ENCODE results near the gene MAFG.

MAFG gene

DNA sequence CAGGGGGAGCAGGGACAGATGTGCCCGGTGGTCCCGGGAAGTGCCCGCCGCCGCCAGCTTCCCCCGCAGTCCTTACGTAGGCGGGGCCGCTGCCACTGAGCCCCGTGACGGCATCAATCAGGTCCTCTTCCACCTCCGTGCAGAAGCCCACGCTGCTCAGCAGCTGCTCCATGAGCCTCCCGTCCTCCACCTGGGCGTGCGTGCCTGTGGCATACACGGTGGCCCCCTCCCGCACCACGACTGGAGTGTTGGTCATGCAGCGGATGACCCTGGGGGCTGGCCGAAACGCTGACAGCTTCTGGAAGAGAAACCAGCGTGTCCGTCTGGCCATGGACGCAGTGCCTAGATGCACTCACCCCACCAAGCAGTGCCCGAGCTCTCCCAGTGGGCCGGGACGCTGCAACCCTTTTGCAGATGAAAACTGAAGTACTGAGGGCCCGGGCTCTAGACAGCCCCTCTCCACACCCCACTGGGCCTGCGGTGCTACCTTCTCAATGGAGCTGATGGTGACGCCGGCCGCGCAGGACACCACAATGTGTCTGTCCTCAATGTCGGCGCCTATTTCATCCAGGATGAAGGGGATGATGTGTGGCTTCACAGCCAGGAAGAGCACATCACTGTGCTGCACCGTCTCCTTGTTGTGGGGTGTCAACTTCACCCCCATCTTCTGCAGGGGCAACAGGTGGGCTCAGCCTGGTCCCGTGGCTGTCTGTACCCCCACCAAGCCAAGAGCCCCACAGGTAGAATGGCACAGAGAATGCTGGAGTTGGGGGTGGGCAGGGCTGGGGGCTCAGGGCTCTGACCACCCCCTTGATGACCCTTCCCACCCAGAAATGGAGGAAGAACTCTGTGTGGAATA is 7.5 kb upstream of the MAFG start:
- DNase-seq: no peak

DNA sequence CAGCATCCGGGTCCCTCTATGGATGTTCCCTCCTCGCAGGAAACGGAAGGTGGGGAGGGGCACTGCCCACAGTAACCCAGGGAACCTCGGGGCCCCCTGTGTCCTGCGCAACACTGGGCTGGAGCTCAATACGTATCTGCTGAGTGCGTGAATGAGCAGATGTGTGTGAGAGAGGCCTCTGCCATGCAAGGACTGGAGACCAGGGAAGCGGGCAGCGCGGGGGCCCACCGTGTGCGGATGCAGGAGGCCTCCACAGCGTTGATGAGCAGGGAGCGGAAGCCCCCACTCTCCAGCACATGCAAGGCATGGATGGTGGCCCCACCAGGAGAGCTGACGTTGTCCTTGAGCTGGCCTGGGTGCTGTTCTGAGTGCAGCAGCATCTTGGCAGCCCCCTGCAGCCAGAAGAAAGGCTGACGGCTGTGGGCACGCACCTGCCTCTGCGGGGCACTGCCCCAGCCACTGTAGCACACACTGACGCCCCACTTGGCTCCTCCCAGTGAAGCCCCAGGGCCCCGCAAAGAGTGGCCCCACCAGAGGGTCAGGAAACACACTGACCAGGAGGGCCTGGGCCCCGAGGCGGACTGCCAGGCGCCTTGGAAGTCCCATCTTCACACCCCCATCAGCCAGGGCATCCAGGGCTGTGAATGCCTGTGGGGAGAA is 6.7 kb upstream of the MAFG start:
- no peak for DNase-seq

DNA sequence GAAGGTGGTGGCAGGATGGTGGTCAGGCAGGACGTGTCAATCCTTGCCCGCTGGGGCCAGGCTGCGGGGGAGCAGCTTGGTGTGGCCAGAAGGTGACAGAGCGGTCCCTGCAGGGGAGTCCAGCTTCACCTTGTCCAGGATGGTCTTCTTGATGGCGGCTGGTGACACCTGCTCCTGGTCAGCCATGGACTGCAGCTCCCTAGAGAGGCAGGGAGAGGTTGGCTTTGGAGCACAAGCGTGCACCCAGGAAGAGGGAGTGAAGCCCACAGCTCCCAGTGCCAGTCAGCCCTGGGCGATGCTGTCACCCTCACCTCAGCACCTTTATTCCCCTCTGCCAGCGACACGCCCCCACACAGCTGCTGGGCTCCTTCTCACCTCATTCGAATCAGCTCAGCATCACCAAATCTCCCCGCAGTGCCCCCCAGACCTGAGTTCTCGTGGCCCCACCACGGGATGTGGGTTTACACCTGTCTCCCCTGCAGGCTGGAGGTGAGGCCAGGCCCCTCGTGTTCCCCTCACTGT is 5.7 kb upstream of the MAFG start:
- DNase-seq: no peak

DNA sequence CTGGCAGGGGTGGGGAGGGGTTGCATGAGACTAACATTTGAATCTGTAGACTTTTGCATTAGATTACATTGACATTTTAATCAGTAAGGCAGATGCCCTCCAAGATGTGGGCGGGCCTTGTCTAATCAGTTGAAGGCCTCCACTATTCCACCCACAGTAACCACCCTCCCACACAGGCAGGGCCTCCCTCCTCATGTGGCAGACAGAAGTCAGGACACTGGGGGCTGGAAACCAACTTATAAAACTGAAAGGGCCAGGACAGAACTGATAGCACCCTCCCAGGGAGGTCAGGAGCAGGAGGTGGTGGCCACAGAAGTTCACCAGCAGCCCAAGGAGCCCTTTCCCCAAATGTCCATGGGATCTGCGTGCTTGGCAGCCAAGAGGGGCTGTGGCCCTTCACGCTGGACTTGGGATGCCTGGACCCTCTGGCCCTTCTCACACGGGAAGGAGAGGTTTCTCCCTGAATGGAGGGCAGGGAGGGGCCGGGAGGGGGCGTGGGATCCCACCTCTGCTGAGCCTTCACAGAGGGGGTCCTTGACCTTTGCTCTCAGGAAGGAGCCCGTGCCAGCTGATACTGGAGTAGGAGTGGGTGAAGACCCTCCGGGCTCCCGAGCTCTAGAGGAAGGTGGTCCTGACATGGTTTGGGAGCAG is 4.9 kb upstream of the MAFG start:
- no peak for DNase-seq

DNA sequence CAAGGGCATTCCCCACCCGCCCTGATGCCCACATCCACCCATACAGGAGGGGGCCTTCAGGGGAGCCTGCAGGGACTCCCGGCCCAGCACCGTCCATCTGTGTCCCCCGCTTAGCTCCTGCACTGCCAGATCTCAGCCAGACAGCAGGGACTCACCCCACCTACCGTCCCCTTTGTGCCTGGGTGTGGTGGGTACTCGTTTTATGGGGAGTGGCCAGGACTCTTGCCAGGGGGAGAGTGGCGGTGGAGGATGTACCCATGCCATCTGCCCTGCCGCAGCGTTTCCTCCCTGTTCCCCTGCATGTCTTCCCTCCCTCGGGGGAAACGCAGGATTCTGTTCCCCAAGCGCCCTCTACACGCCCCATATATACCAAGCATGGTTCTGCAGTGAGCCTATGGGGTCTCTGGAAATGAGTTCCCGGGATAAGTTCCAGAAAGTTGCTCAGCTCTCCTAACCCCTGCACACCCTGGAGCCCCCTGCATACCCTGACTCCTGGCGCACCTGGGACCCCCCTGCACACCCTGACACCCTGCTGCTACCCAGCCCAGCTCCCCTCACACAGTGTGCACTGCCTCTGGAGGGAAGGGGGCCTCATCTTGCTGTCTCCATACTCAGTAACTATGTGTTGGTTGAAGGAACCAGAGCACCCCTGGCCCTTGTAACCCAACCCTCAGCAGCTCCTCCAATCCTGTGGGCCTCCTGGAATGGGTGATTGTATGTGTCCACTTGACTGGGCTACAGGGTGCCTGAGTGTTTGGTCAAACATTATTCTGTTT is 4.2 kb upstream of the MAFG start:
- no peak for DNase-seq

DNA sequence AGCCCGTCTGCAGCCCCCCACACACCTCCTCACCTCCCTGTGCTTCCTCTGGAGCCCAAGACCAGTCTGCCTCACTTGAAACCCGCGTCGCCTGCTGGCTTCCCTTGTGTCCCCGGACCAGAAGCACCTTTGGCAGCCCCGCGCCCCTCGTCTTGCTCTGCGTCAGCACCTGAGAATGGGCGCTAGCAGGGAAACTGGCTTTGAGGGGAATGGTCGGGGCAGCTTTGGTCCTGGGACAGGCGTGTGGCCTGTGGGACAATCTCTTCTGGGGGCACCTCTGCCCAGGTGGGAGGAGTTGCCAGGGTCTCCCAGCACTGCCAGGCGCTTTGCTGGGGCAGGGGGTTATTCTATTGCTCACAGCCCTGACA is 3.6 kb upstream of the MAFG start:
- DNase-seq: no peak

DNA sequence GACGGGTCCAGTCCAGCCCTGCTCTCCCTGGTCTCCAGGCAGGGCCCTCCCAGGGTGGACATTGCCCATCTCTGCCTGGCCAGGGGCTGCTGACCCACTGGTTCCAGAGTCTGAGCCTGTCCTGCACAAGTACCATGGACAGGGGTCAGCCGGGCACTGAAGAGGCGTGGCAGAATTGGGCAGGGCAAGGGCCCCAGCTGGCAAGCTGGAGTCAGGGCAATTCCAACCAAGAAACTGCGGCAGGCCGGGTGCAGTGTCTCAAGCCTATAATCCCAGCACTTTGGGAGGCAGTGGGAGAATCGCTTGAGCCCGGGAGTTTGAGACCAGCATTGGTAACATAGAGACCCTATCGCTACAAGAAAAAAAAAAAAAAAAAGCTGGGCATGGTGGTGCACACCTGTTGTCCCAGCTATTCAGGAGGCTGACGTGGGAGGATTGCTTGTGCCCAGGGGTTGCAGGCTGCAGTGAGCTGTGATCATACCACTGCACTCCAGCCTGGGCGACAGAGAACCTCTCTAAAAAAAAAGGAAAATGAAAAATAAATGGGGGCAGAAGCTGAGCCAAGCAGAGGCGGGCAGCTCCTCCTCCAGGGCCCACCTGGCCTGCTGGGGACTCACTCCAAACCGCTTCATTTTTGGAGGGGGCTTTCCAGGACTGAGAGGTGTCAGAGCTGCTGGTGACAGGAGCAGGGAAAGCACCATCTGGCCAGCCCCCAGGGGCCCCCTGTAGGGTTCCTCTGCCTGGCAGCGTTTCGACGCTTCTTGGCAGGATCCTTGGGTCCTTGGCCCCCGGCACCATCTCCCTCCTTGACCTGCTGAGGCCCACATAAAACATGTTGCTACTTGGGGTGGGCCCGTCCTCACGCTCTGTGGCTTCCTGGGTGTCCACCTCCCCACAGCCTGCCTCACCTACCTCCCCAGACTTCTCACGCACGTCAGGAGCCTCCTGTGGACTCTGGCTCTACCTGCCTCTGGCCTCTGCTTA is 2.9 kb upstream of the MAFG start:
- no peak for DNase-seq

DNA sequence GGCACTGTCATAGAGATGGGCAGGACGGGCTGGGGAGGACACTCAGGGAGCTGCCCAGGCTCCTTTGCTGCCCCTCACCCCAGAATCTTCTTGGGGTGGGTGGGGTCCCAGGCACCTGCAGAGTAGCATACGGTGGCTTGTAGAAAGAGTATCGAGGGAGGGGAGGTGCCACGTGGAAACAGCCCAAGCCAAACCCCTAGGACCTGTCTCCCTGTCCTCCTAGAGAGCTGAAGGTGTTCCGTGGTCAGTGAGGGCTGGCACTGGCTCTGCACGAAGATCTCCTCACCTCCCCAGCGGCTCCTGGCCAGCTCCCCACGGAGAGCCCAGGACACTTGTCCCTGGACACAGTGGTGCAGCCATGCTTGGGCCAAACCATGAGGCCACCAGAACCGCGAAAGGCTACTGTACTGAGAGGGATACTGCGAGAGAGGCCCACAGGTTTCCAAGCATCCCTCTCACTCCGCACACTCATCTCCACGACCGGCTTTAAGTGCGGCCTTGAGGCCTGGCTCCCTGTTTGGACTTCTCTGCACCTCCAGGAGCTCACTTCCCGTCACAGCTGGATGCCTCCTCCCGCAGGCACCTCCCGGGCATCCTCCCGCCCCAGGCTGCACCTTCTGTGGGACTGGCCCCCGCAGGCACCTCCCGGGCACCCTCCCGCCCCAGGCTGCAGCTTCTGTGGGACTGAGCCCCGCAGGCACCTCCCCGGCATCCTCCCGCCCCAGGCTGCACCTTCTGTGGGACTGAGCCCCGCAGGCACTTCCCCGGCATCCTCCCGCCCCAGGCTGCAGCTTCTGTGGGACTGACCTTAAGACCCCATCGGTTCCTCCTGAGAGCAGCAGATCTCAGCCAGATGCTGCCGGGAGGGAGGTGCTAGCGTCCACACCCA is 2.0 kb upstream of the MAFG start:
- no peak for DNase-seq

DNA sequence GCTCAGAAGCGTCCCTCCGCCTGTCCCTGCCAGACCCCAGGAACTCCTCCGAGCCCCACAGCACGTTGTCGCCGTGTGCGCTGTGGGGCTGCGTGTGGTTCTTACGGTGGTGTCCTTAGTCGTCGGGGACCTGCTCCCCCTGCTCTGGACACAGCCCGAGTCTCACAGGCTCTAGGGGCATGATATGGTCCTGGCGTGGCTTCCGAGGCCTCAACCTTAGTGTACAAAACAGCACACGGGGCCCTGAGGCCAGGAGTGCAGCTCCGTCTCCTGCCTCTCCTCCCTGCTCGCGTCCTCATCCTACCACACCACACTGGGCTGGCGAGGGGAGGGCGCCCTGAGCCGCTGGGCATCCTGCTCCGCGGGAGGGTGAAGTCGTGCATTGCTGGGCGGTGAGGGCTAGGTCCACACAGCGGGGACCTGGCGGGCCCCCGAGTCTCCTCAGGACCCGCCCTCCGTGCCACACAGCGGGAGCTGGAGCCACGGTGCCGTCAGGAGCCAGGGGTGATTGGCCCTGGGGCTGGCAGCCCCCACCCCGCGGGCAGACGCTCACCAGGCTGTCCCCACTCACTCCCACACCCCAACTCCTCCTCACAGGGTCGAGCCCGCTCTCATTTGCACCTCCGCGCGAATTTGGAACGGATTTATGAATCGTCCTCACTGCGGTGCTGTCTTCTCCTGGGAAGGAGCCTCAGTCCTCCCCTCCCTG is 1.2 kb upstream of the MAFG start:
- no peak for DNase-seq

DNA sequence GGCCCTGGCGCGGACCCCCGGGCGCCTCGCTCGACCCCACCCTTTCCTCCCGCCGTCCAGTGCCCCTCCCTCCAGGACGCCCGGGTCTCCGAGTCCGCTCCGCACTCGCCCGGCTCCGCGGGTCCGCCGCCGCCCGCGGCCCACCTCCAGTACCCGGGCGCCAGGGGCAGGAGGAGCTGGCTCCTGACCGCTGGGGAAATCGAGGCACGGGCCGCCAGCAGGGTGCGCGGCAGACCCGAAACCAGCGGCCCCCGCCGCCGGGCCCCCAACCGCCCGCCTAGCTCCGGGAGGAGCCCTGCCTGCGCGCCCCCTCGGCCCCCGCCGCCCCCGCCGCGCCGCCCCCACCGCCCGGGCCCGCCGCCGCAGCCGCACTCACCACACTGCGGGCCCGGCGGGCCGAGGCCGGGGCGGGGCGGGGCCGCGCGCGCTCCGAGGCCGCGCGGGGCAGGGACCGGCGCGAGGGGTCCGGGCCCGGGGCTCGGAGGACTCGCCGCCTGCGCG is 333 bp downstream of the MAFG start:
- peak; percentile 41 for DNase-seq

DNA sequence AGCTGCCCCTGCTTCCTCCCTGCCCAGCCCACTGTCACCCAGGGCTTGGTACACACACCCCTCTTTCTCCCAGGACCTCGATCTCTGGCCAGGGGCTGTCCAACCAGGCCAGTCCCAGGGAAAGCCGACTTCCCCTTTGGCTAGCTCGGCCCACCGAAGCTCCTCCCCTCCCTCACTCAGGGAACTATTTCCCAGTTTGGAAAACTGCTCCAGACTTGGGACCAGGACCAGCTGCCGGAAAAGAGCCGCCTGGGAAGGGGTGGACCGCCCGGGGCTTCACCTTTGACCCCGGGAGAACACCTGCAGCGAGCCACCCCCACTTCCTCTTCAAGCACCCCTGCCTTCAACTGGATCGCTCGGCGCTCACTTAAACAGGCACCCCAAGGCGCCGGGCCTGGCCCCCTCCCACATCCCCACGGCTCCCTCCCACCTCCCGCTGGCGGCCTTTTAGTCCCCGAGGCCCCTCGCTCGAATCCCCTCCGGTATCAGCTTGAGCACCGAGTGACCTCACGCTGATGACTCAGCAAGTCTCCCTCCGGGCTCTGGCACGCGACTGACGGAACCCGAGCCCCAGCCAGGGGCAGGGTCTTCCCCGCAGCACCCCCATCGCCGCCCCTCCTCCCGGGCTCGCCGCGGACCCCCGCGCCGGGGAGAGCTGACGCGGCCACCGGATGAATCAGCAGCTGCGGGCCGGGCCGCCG is 934 bp downstream of the MAFG start:
- DNase-seq: peak; percentile 76

DNA sequence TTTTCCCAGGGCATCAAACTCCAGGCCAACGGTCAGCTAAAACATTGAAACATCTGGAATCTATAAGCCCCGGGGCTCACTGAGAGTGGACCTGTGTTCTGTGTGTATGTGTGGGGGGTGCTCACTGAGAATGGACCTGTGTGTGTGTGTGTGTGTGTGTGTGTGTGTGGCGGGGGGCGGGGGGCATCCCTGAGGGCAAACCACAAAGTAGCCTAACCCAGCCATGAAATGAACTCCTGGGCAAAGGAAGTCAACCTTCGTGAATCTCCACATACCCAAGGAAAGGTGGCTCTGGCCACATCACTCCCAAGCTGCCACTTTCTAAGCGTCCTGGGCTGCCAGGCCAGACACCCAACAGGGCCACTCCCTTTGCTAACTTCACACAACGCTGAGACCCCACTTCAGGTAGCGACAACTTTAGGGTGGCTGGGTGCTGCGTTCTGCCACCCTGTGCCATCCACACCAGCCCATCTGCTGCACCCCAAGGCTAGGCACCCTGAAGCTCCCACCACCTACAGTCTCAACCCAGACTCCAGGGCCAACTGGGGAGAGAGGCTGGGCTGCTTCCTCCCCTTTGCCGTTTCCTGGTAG is 1.6 kb downstream of the MAFG start:
- DNase-seq: no peak

DNA sequence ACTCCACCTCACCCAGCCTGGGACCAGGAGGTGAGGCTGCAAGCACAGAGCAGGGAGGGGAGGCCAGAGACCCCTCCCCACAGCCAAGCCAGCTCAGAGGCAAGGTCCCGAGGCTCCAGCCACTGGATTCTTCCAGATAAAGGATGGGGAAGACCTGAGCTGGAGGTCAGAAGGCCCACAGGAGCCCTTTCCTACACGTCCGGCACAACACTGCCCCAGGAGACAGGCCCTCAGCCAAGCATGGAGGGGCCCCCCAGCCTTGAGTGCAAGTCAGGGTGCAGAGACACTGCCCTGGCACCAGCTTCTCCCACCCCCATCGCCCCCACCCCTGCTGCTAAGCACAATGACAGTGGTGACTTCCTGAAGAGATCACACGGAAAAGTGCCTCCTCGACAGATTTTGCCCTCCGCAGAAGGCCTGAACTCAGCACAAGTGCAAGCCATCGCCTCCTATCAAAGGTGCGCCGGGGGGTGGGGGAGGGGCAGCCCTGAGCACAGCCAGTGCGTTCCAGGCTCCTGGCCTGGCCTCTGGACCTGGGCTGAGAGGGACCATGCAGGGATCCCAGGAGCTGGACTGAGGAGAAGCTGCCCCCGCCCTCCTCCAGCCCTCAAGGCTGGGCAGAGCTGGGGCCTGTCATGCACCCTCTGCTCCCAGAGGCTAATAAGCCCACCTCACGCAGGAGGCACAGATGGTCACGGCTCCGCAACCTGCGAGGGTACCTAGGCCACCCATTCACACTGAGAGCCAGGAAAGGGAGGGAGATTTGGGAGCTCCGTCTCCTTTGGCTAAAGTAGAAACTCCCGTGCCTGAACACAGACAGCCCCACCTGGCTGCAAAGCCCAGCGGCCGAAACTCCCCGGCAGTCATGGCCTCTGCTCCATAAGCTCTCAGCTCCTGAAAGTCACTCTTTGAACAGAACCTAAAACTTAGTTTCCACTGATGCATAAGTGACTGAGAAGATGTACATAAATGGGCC is 2.7 kb downstream of the MAFG start:
- no peak for DNase-seq

DNA sequence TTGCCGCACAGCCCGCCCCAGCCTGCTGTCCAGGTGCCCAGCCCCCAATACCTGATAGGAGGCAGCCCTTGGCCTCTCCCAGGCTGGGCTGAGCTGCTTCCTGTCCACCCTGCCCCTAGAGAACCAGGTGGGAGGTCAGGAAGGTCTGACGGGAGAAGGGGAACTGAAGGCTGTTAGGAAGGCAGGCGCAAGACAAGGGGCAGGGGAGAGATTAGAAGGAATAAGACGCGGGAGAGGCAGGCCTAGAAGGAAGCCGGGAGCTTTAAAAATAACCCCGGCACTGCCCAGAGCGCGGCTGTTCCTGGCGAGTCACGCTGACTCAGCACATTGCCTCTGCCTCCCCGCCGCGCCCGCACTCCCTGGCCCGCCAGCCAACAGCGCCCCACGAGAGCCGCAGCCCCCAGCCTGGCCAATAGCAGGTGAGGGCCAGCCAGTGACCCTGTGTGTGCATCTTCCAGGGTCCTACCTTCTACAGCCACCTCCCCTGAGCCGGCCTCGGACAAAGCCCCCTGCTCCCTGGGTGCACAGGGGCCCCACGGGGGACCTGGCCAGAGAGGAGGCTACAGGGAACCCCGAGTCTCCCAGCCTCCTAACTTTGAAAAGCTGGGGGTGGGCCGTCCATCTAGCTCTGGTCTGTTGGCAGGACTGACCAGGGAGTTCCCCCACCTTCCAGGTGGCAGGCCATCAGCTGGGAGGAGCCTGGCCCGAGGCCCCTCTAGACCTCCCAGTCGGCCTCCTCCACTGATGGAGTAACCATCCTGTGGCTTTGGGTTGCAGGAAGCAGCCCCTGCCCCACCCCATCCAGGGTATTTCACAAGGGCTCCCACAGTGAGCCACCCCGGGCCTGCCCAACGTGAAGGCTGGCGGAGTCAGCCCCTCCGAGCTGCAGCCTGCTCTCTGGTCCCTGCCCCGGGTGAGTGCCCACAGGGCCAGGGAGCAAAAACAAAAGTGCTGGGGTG is 4.0 kb downstream of the MAFG start:
- no peak for DNase-seq

DNA sequence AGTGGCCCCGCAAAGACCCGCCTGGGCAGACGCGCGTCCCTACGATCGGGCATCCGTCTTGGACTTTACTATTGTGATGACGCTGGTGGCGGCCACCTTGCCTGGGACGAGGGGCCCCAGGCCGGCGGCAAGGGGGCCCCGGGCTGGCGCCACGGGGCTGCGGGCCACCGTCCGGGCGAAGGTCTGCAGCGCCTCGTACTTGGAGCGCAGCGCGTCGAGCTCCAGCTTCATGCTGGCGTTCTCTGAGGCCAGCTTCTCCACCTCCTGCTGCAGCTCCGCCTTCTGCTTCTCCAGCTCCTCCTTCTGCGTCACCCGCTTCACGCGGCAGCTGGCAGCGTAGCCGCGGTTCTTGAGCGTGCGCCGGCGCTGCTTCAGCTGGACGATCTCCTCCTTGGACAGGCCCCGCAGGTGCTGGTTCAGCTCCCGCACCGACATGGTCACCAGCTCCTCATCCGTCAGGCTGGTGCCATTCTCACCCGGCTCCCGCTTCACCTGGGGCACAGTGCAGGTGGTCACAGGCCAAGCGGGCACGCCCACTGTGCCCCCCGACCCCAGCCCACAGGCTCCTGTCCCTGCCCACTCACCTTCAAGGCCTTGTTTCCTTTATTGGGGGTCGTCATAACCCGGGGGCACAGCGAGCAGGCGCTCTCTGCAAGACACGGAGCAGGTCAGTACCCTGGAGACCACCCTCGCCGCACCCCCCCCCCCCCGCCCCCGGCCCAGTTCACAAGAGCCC is 4.8 kb downstream of the MAFG start:
- no peak for DNase-seq
